PC-3 (cell line): ENCODE data around the gene PLEKHM1.
"Not testable (repeated sequence)": the region's sequence is repeated elsewhere in the genome, so short reads cannot be mapped to it uniquely, and the experiment has no call there.

Experiments used
- EZH2phosphoT487 ChIP-seq: fragments of 300-600 bp; sonication (generic); IDR thresholded peaks from 2 replicates; pipeline ENCODE4 v1.6.1; 2018; ENCODE audit warnings: mild to moderate bottlenecking, antibody characterized with exemption, low read length, borderline replicate concordance
- TF ChIP-seq, protein P1 (sequence below): fragments of 300-600 bp; sonication (generic); conservative IDR thresholded peaks from 2 replicates; pipeline ENCODE4 v1.5.1; 2017; ENCODE audit warnings: antibody characterized with exemption, low read depth, mild to moderate bottlenecking, low read length

DNA sequence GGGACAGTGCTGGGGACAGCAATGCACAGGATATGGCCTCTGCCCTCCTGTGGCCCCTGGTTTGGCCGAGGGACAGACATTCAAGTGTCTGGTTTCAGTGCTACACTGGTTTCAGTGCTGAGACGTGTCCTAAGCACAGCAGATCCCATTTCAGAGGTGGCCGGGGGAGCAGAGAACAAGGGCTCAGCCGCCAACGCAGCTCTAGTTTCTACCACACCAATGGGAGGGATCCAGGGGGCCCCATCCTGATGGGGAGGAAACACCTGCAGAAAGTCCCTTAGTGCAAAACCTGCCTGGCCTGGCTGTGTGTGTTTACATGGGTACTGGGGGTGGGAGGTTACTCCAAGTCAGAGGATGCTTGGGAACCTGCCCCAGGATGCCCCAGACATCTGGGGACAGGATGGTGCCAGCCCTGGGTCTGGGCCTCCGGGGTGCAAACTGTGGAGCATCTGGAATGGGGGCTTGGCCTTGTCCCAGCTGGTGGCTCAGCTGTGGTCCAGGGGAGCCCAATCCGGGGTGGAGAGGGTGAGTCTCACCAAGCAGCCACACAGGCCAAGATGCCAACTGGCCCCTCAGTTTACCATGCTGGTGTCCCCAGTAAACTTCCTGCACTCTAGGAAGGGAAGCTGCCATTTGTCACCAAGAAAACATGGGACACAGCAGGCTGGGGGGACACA, 49.5 kb downstream of the PLEKHM1 start:
- TF ChIP-seq, protein P1, sequence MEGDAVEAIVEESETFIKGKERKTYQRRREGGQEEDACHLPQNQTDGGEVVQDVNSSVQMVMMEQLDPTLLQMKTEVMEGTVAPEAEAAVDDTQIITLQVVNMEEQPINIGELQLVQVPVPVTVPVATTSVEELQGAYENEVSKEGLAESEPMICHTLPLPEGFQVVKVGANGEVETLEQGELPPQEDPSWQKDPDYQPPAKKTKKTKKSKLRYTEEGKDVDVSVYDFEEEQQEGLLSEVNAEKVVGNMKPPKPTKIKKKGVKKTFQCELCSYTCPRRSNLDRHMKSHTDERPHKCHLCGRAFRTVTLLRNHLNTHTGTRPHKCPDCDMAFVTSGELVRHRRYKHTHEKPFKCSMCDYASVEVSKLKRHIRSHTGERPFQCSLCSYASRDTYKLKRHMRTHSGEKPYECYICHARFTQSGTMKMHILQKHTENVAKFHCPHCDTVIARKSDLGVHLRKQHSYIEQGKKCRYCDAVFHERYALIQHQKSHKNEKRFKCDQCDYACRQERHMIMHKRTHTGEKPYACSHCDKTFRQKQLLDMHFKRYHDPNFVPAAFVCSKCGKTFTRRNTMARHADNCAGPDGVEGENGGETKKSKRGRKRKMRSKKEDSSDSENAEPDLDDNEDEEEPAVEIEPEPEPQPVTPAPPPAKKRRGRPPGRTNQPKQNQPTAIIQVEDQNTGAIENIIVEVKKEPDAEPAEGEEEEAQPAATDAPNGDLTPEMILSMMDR: not testable (repeated sequence)
- TF ChIP-seq EZH2phosphoT487: not testable (repeated sequence)
